ENCODE measurements around the gene IL6ST. TPM values are rescaled to one million over a fixed set of nuclear protein-coding genes. Genes with fewer than 3 reads are reported as not detected.

IL6ST gene
- total and polyA plus RNA-seq, 8 donors = 166 to 464 (median 222) TPM

DNA sequence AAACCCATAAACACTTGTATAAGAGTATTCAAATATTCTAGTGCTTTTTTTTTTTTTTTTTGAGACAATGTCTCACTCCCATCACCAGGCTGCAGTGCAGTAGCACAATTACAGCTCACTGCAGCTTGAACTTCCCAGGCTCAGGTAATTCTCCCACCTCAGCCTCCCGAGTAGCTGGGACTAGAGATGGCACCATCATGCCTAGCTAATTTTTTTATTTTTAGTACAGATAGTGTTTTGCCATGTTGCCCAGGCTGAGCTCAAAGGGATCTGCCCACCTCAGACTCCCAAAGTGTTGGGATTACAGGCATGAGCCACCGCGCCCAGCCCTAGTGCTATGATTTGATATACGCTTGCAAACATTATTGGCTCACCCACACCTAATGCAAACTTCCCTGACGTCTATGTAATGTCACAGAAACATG lies 11.8 kb downstream of the IL6ST start:
- Histone ChIP-seq H3K27ac (no peak overlapping the region), H3K27me3 (no peaks in the 10 kb centered on the region), H3K4me3 (no peak overlapping the region), H3K4me1 (peaks cover 26 to 56% of the 10 kb centered on the region in 2 donors), H3K36me3 (peaks cover 0 to 29% of the 10 kb centered on the region in 2 donors), H3K9me3 (no peaks in the 10 kb centered on the region)
- peak in 1 of 4 donors; percentile 25 for DNase-seq
- peak; percentile 72 for ATAC-seq
- TF ChIP-seq, protein P1, sequence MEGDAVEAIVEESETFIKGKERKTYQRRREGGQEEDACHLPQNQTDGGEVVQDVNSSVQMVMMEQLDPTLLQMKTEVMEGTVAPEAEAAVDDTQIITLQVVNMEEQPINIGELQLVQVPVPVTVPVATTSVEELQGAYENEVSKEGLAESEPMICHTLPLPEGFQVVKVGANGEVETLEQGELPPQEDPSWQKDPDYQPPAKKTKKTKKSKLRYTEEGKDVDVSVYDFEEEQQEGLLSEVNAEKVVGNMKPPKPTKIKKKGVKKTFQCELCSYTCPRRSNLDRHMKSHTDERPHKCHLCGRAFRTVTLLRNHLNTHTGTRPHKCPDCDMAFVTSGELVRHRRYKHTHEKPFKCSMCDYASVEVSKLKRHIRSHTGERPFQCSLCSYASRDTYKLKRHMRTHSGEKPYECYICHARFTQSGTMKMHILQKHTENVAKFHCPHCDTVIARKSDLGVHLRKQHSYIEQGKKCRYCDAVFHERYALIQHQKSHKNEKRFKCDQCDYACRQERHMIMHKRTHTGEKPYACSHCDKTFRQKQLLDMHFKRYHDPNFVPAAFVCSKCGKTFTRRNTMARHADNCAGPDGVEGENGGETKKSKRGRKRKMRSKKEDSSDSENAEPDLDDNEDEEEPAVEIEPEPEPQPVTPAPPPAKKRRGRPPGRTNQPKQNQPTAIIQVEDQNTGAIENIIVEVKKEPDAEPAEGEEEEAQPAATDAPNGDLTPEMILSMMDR (IDR thresholded peaks at IDR 0.05) = no peak
- intact Hi-C loops (cut with DNase I) = no loop called here

DNA sequence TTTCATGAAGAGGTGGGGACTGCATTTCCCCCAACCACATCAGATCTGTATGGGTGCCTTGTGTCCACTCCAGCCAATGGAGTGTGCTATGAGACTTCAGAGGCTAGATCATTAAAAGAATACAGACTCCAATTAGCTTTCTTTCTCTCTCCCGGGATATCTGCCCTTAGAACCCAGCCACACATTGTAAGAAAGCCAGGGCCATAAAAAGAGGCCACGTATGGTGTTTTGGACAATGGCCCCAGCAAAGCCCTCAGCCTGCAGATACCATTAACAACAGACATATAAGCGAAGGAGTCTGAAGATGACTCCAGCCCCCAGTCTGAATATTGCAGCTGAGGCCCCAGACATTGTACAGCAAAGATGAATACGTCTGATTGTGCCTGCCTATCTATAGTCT lies 21.5 kb downstream of the IL6ST start:
- Histone ChIP-seq H3K27ac (no peak overlapping the region), H3K4me1 (peaks cover 0 to 25% of the 10 kb centered on the region in 2 donors), H3K4me3 (no peak overlapping the region), H3K27me3 (no peaks in the 10 kb centered on the region), H3K36me3 (peaks cover 0 to 75% of the 10 kb centered on the region in 2 donors), H3K9me3 (no peaks in the 10 kb centered on the region)
- ATAC-seq (no peak), DNase-seq (no peak)
- TF ChIP-seq, protein P1 (IDR thresholded peaks at IDR 0.05) = no peak
- intact Hi-C loops (cut with DNase I) = no loop called here

DNA sequence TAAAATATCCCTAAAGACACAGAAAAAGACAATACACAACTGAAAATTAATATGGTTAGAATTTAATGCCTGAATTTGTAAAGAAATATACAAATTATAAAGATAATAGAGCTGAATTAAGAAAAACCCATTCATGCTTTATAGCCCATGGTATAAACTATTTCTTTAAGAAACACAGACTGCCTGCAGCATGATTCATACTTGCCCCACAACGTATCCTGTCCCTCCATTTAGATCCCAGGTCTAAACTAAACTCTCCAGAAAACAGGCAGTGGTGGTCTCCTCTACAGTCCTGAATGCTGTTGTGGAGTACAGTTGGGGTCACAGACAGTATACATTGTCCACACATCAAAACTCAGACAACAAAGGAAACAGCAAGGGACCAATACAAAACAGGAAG lies 24.8 kb downstream of the IL6ST start:
- intact Hi-C loops (cut with DNase I) = no loop called here
- ATAC-seq = no peak
- TF ChIP-seq, protein P1 (IDR thresholded peaks at IDR 0.05) = no peak
- Histone ChIP-seq H3K4me3 (no peak overlapping the region), H3K4me1 (peaks cover 0 to 16% of the 10 kb centered on the region in 2 donors), H3K9me3 (no peaks in the 10 kb centered on the region), H3K27me3 (no peaks in the 10 kb centered on the region), H3K27ac (no peak overlapping the region), H3K36me3 (peaks cover 0 to 64% of the 10 kb centered on the region in 2 donors)
- no peak for DNase-seq

DNA sequence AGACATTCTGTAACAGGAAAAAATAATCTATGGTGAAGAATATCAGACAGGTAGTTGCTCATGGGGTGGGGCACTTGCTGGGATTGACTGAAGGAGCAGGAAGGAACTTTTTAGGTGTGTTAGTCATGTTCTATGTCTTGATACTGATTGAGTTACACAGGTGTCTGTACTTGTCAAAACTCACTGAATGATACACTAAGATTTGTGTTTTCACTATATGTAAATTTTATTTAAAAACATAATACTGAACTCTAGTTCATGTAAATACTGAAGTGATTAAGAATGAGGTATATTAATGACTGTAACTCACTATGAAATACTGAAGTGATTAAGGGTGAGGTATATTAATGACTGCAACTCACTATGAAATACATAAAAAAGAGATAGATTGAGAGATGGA lies 28.5 kb downstream of the IL6ST start:
- H3K27ac ChIP-seq = no peak overlapping the region
- H3K9me3 ChIP-seq = no peaks in the 10 kb centered on the region
- peaks cover 0 to 61% of the 10 kb centered on the region in 2 donors for H3K36me3 ChIP-seq
- TF ChIP-seq, protein P1 (IDR thresholded peaks at IDR 0.05) = no peak
- ATAC-seq = peak; percentile 51
- H3K4me1 ChIP-seq = peaks cover 0 to 16% of the 10 kb centered on the region in 2 donors
- no peaks in the 10 kb centered on the region for H3K27me3 ChIP-seq
- no peak for DNase-seq
- intact Hi-C loops (cut with DNase I) = no loop called here
- no peak overlapping the region for H3K4me3 ChIP-seq

DNA sequence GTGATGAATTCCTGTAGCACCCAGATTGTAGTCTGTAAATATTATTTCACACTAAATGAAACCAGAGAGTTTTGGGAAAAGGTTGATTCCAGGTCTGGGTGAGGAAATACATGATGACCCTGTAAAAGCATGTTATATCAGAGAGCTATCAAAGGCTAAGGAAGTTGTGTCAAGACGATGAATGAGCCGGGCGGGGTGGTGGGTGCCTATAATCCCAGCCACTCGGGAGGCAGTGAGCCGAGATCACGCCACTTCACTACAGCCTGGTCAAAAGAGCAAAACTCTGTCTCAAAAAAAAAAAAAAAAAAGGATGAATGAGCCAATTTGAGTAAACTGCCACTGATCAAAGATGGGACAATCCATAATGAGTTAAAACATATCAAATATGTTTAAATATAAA lies 29.2 kb downstream of the IL6ST start:
- no peaks in the 10 kb centered on the region for H3K27me3 ChIP-seq
- H3K27ac ChIP-seq = no peak overlapping the region
- no peak overlapping the region for H3K4me3 ChIP-seq
- ATAC-seq = no peak
- peaks cover 0 to 13% of the 10 kb centered on the region in 2 donors for H3K4me1 ChIP-seq
- intact Hi-C loops (cut with DNase I) = no loop called here
- H3K36me3 ChIP-seq = peaks cover 0 to 67% of the 10 kb centered on the region in 2 donors
- TF ChIP-seq, protein P1 (IDR thresholded peaks at IDR 0.05) = no peak
- no peak for DNase-seq
- no peaks in the 10 kb centered on the region for H3K9me3 ChIP-seq

Measured in left lung (tissue), 10 donors.